Measurements from ENCODE around the gene MYL7.
A peak's percentile ranks its signal among the peaks of the same experiment; 100 is the strongest.

MYL7 gene

DNA sequence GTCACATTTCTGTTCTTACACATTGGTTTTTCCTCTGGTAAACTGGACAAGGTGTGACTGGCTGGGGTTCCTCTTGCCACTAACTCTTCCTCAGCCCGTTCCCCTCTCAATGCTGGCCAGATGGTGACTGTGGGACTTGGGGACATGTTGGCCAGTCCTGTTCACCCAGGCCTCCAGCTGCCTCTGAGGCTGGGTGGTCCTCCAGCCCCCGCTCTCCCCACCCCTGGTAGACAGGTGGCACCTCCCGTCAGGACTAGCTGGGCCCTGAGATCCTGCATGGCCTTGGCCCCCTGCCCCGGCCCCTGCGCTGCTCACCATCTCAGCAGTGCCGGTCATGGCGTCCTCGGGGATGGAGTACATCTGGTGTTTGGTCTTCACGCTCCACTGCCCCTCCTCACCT is 10.8 kb upstream of the MYL7 start:
- intact Hi-C loops (cut with DNase I; ENCODE audit: low total_unique reads) = no loop called here
- no peak overlapping the region for H3K4me3 ChIP-seq
- TF ChIP-seq, protein P1, sequence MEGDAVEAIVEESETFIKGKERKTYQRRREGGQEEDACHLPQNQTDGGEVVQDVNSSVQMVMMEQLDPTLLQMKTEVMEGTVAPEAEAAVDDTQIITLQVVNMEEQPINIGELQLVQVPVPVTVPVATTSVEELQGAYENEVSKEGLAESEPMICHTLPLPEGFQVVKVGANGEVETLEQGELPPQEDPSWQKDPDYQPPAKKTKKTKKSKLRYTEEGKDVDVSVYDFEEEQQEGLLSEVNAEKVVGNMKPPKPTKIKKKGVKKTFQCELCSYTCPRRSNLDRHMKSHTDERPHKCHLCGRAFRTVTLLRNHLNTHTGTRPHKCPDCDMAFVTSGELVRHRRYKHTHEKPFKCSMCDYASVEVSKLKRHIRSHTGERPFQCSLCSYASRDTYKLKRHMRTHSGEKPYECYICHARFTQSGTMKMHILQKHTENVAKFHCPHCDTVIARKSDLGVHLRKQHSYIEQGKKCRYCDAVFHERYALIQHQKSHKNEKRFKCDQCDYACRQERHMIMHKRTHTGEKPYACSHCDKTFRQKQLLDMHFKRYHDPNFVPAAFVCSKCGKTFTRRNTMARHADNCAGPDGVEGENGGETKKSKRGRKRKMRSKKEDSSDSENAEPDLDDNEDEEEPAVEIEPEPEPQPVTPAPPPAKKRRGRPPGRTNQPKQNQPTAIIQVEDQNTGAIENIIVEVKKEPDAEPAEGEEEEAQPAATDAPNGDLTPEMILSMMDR (IDR thresholded peaks at IDR 0.05) = no peak
- no peaks in the 10 kb centered on the region for H3K36me3 ChIP-seq
- H3K27me3 ChIP-seq = no peaks in the 10 kb centered on the region
- DNase-seq = peak in 1 of 2 donors; percentile 43
- H3K27ac ChIP-seq = no peak overlapping the region
- H3K4me1 ChIP-seq = no peaks in the 10 kb centered on the region
- no peaks in the 10 kb centered on the region for H3K9me3 ChIP-seq

DNA sequence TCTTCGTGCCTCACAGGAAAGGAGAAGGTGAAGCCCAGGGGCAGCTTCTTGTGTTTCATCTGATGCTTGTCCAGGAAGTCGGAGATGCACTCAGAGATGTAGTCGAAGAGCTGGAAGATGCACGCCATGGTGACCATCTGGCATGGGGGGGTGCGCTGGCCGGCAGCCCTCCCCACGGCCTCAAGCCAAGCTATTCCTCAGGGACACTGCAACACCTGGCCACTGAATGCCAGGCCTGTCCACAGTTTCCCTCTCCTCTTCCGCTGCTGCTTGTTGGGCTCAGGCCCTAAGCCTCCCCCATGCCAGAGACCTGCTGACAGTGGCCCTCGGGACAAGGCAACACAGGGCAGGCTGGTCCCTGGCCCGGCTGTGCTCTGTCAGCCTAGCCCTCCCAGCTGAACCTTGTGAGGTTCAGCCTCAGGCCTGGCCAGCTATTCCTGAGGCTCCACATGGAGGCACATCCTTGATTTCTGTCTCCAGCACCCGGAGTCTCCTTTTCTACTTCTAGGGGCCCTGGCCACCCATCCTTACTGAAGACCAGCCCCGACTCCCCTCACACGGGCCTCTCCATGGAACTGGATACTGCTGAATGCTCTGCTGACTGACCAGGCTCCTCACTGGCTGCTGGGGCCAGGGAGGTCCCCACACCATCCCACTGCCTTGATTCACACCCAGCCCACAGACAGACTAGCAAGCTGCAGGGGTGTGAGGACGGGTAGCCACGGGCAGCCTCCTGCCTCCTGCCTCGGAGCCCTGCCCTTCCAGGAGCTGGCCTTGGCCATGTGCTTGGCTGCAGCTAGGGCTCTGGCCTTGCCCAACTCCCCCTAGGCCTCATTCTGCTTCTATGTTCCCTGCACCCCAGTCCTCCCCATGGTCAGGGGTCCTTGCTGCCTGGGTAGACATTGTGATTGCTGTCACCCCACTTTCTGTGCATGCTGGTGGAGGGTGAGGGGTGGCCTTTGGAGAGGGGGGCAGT is 10.1 kb upstream of the MYL7 start:
- Histone ChIP-seq H3K4me1 (peaks cover 0 to 4% (median 2%) of the 10 kb centered on the region in 4 donors), H3K4me3 (no peak overlapping the region), H3K27me3 (no peaks in the 10 kb centered on the region), H3K36me3 (no peaks in the 10 kb centered on the region), H3K27ac (no peak overlapping the region), H3K9me3 (no peaks in the 10 kb centered on the region)
- intact Hi-C loops (cut with DNase I; ENCODE audit: low total_unique reads) = no loop called here
- DNase-seq = peak in 1 of 2 donors; percentile 48
- TF ChIP-seq, protein P1 (IDR thresholded peaks at IDR 0.05) = no peak

DNA sequence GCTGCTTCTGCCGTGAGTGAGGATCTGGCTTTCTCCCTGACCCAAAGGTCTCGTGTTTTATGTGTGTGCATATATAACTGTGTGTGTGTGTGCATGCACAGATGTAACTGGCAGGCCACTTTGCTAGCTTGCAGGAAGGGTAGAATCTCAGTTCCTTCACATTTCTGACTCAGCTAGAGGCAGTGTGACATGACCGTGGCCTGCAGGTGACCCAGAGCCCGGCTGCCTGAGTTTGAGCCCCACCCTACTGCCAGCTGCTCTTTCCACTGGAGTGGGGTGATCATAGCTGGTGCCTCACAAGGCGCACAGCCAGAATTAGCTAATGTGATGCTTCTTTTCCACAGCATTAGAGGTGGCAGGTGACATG is 9.3 kb upstream of the MYL7 start:
- H3K4me3 ChIP-seq = no peak overlapping the region
- intact Hi-C loops (cut with DNase I; ENCODE audit: low total_unique reads) = no loop called here
- no peaks in the 10 kb centered on the region for H3K27me3 ChIP-seq
- H3K27ac ChIP-seq = no peak overlapping the region
- DNase-seq = peak in 1 of 2 donors; percentile 31
- H3K4me1 ChIP-seq = peaks cover 0 to 12% (median 8%) of the 10 kb centered on the region in 4 donors
- H3K9me3 ChIP-seq = no peaks in the 10 kb centered on the region
- TF ChIP-seq, protein P1 (IDR thresholded peaks at IDR 0.05) = no peak
- no peaks in the 10 kb centered on the region for H3K36me3 ChIP-seq

- peak in 1 of 2 donors; percentile 53 for DNase-seq
- Histone ChIP-seq H3K4me3 (no peak overlapping the region), H3K27ac (no peak overlapping the region), H3K27me3 (no peaks in the 10 kb centered on the region), H3K4me1 (peaks cover 0 to 18% (median 14%) of the 10 kb centered on the region in 4 donors), H3K36me3 (no peaks in the 10 kb centered on the region), H3K9me3 (no peaks in the 10 kb centered on the region)
- TF ChIP-seq, protein P1 (IDR thresholded peaks at IDR 0.05) = no peak
- intact Hi-C loops (cut with DNase I; ENCODE audit: low total_unique reads) = no loop called here
Measured at GRCh38 chr7:44149571-44150465, 8.7 kb upstream of the MYL7 start.

GRCh38 chr7:44148961-44149536 is 7.9 kb upstream of the MYL7 start:
- TF ChIP-seq, protein P1 (IDR thresholded peaks at IDR 0.05) = no peak
- no peaks in the 10 kb centered on the region for H3K9me3 ChIP-seq
- peak in 1 of 2 donors; percentile 37 for DNase-seq
- H3K4me3 ChIP-seq = no peak overlapping the region
- intact Hi-C loops (cut with DNase I; ENCODE audit: low total_unique reads) = no loop called here
- H3K27ac ChIP-seq = no peak overlapping the region
- no peaks in the 10 kb centered on the region for H3K36me3 ChIP-seq
- H3K27me3 ChIP-seq = no peaks in the 10 kb centered on the region
- H3K4me1 ChIP-seq = peaks cover 0 to 19% (median 14%) of the 10 kb centered on the region in 4 donors
